MCF 10A (cell line): Measurements from ENCODE around the gene GOLGA6L2. TPM values are rescaled to one million over a fixed set of nuclear protein-coding genes. Genes with fewer than 3 reads are reported as not detected.
"Not testable (repeated sequence)": the region's sequence is repeated elsewhere in the genome, so short reads cannot be mapped to it uniquely, and the experiment has no call there.

Experiments
- BruUV-seq: library from RNA; stranded (reverse); fragments of 400-500 nt; replicated peaks from 2 replicates; lab custom pipeline; 2021; lab: Mats Ljungman, UMichigan
- CTCF ChIA-PET: fragments of 300-600 bp; sonication (Branson Sonifier 250); formaldehyde crosslinking; extraction: SDS; loops from one replicate; lab custom pipeline; 2021; ENCODE audit warnings: antibody characterized with exemption, inconsistent platforms; lab: Yijun Ruan, JAX
- POLR2A ChIA-PET: fragments of 300-600, 350-650 bp; sonication (Branson Sonifier 250); formaldehyde crosslinking; extraction: SDS; loops from one replicate; lab custom pipeline; 2020; ENCODE audit warnings: antibody characterized with exemption, inconsistent platforms; lab: Yijun Ruan, JAX
- DNase-seq: peaks from one replicate; pipeline ENCODE4 v3.0.0-alpha.2; 2018; ENCODE audit not compliant: unreplicated experiment
- H3K27ac Mint-ChIP-seq: one replicate; pipeline ENCODE4 v1.8.0; 2022; ENCODE audit warnings: mild to moderate bottlenecking, low read depth, mixed read lengths; ENCODE audit not compliant: unreplicated experiment
- H3K27me3 Mint-ChIP-seq: one replicate; pipeline ENCODE4 v1.8.0; 2022; ENCODE audit warnings: mixed read lengths; ENCODE audit not compliant: insufficient read depth, unreplicated experiment
- H3K36me3 Mint-ChIP-seq: one replicate; pipeline ENCODE4 v1.8.0; 2022; ENCODE audit warnings: mild to moderate bottlenecking, moderate library complexity, mixed read lengths; ENCODE audit not compliant: insufficient read depth, unreplicated experiment
- H3K4me1 Mint-ChIP-seq: one replicate; pipeline ENCODE4 v1.8.0; 2022; ENCODE audit warnings: mixed read lengths; ENCODE audit not compliant: insufficient read depth, unreplicated experiment
- H3K4me3 Mint-ChIP-seq: one replicate; pipeline ENCODE4 v1.8.0; 2022; ENCODE audit warnings: mild to moderate bottlenecking, moderate library complexity, mixed read lengths; ENCODE audit not compliant: unreplicated experiment
- H3K9me3 Mint-ChIP-seq: one replicate; pipeline ENCODE4 v1.8.0; 2022; ENCODE audit warnings: mixed read lengths; ENCODE audit not compliant: unreplicated experiment
- intact Hi-C: fragments of 100-400 bp; cut with micrococcal nuclease; formaldehyde crosslinking; loops from 2 replicates; pipeline ENCODE4 v1.14.1; 2022
- total RNA-seq: library from RNA; stranded (reverse); gene quantifications from 2 replicates; pipeline ENCODE4 v1.2.3, GENCODE V29; 2022
- TF ChIP-seq, protein P1 (sequence below): fragments of 200-600 bp; IDR thresholded peaks from one replicate; pipeline ENCODE4 v1.8.0; 2022; ENCODE audit warnings: antibody characterized with exemption, mild to moderate bottlenecking; ENCODE audit not compliant: unreplicated experiment

Gene GOLGA6L2
- total RNA-seq, 1 experiment from 2014 or later: not detected

DNA sequence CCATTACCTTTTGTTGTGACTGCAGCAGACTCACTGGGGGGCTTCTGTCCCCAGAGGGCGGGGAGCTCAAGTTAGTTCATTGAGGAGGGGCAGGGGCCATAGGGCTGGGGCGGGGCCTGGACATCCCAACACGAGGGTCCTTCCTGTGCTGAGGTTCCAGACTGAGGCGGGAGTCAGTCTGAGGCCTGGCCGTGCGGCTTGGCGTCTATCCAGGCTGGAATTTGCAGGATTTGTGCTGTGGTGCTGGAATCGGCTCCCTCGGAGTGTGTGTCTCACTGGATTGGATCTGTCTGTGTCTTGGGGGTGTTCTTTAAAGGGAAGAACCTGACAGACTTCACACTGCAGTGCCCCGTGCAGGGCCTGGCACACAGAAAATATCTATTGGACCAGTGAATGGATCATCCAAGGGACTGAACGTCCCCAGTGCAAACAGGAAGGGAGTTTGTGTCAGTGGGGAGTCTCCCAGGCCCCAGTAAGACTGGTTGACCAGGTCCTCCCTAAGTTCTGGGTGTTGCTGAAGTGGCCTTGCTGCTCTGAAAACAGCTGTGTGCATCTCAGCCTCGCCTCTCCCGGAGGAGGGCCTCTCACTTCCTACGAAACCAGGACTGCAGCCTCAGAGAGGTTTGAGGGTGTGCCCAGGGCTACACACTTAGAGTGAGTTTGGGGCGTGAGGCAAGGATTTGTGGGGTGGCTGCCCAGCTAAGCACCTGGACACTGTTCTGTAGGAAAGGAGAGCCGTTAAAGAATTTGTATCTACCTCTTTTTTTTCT, 26.1 kb downstream of the GOLGA6L2 start:
- Mint-ChIP-seq H3K27me3 (no peaks in the 10 kb centered on the region), H3K4me3 (no peak overlapping the region), H3K4me1 (peaks cover 7% of the 10 kb centered on the region), H3K9me3 (no peaks in the 10 kb centered on the region), H3K36me3 (no peaks in the 10 kb centered on the region), H3K27ac (no peak overlapping the region)
- ChIA-PET POLR2A (interaction anchor here (0.7 kb wide), 1 partner anchor 469 kb away, joined by 5 read pairs; no protein-coding TSS in a partner anchor), CTCF (interaction anchor here (0.6 kb wide), 1 partner anchor 11 kb away, joined by 3 read pairs; no protein-coding TSS in a partner anchor)
- BruUV-seq: no TSS peak
- intact Hi-C loops: no loop called here
- no peak for DNase-seq
- TF ChIP-seq, protein P1, sequence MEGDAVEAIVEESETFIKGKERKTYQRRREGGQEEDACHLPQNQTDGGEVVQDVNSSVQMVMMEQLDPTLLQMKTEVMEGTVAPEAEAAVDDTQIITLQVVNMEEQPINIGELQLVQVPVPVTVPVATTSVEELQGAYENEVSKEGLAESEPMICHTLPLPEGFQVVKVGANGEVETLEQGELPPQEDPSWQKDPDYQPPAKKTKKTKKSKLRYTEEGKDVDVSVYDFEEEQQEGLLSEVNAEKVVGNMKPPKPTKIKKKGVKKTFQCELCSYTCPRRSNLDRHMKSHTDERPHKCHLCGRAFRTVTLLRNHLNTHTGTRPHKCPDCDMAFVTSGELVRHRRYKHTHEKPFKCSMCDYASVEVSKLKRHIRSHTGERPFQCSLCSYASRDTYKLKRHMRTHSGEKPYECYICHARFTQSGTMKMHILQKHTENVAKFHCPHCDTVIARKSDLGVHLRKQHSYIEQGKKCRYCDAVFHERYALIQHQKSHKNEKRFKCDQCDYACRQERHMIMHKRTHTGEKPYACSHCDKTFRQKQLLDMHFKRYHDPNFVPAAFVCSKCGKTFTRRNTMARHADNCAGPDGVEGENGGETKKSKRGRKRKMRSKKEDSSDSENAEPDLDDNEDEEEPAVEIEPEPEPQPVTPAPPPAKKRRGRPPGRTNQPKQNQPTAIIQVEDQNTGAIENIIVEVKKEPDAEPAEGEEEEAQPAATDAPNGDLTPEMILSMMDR: no peak

DNA sequence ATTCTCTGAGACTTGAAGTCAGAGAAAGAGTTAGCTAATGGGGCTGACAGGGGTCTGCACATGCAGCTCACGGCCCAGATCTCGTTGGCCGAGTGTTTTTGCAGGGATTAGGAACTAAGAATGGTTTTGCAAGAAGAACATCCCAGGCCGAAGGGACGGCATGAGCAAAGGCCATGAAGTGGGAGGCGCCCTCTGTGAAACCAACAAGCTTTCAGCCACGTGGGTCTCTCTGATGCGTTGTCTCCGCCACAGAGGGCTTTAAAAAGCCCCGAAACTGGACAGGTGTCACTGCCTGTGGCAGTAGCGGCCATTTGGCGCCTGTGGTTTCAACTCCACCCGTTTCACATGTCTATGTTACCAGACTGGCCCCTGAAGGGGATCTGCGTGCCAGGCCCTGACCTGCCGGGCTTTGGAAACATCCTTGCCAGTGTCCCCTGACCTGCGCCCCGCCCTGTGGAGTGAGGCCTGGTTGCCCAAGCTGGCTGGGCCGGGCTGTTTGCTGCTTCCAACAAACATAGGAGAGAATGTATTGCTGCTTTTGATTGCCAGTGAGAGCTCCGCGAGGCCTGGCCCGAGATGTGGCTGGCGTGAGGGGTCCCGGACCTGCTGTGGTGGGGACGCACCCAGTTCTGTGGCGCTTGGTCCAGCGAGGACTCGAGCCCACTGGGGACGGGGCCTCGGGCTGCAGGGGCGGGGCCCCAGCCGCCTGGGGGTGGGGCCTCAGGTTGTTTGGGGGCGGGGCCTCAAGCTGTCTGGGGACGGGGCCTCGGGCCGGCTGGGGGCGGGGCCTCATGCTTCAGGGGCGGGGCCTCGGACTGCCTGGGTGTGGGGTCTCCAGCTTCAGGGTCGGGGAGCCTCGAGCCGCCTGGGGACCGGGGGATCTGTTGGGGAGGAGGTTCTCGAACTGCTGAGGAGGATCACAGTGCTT, 30.4 kb downstream of the GOLGA6L2 start:
- no TSS peak for BruUV-seq
- intact Hi-C loops: no loop called here
- H3K4me1 Mint-ChIP-seq: no peaks in the 10 kb centered on the region
- H3K4me3 Mint-ChIP-seq: no peak overlapping the region
- ChIA-PET CTCF (no interaction called here), POLR2A (interaction anchor here (0.7 kb wide), 1 partner anchor 48 kb away, joined by 3 read pairs; no protein-coding TSS in a partner anchor)
- DNase-seq: no peak
- H3K27me3 Mint-ChIP-seq: no peaks in the 10 kb centered on the region
- no peaks in the 10 kb centered on the region for H3K36me3 Mint-ChIP-seq
- H3K27ac Mint-ChIP-seq: no peak overlapping the region
- no peaks in the 10 kb centered on the region for H3K9me3 Mint-ChIP-seq
- TF ChIP-seq, protein P1: no peak

DNA sequence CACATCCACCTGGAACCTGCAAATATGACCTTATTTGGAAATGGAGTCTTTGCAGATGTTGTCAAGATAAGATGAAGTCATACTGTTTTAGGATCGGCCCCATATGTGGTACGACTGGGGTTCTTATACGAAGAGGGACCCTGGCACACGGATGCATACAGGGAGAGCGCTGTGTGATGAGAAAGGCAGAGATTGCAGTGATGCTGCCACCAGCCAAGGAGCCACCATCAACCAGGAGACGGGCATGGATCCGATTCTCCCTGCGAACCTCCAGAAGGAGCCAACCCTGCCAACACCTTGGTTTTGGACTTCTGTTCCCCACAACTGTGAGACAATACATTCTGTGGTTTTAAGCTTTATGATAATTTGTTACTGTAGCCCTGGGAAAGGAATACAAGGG, 31.2 kb downstream of the GOLGA6L2 start:
- H3K36me3 Mint-ChIP-seq, H3K27ac Mint-ChIP-seq, H3K4me1 Mint-ChIP-seq, H3K27me3 Mint-ChIP-seq, BruUV-seq, CTCF ChIA-PET, H3K9me3 Mint-ChIP-seq, H3K4me3 Mint-ChIP-seq, intact Hi-C loops, DNase-seq: not testable (repeated sequence)
- POLR2A ChIA-PET: interaction anchor here (0.7 kb wide), 1 partner anchor 49 kb away, joined by 3 read pairs; no protein-coding TSS in a partner anchor

DNA sequence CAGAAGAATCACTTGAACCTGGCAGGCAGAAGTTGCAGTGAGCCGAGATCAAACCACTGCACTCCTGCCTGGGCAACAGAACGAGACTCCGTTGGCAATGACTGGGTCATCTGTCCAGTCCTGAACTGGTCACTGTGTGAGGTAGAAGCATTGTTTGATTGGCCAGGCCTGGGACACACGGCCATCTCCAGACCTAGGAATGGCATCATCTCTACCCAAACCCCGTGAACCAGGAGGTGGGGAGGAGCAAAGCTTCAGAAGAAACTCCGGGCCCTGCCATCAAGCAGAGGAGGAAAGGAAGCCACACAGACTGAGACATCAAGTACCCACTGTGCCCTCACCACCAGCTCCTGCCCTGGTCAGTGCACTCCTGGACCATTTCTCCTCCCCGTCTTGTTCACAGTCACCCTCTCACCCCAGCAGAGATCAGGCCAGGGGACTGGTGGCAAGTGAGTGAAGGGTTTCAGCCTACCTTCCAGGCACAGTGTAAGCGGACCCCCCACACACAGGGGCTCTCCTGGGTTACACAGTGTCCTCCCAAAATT, 31.6 kb downstream of the GOLGA6L2 start:
- POLR2A ChIA-PET: no interaction called here
- TF ChIP-seq, protein P1: no peak
- DNase-seq: no peak
- no peak overlapping the region for H3K4me3 Mint-ChIP-seq
- no peak overlapping the region for H3K27ac Mint-ChIP-seq
- H3K36me3 Mint-ChIP-seq: no peaks in the 10 kb centered on the region
- intact Hi-C loops: no loop called here
- CTCF ChIA-PET: no interaction called here
- H3K27me3 Mint-ChIP-seq: no peaks in the 10 kb centered on the region
- H3K4me1 Mint-ChIP-seq: no peaks in the 10 kb centered on the region
- H3K9me3 Mint-ChIP-seq: no peaks in the 10 kb centered on the region
- no TSS peak for BruUV-seq

DNA sequence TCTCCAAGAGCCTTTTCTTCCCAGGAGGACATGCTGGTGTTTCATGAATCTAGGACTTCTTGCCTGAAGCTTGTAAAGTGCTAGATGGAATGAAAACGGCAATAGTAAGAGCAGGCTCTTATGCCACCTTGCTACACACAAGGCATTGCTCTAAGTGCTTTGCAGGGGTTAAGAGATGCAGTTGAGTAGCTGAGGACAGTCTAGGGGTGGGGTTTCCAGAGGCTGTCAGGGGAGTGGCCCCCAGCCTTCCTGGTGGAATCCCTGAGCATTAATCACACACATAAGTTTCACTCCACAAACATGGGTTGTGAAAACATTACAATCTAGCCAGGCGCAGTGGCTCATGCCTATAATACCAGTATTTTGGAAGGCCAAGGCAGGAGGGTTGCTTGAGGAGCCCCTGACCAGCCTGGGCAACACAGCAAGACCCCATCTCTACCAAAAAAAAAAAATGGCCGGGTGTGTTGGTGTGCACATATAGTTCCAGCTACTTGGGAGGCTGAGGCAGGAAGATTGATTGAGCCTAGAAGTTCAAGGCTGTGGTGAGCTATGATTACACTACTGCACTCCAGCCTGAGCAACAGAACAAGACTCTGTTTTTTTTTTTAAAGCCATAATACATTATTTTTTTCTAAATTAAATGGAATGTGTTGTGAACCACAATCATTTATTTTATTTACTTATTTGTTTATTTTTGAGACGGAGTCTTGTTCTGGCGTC, 34.0 kb downstream of the GOLGA6L2 start:
- H3K4me3 Mint-ChIP-seq, BruUV-seq, H3K36me3 Mint-ChIP-seq, H3K4me1 Mint-ChIP-seq, CTCF ChIA-PET, DNase-seq, H3K27ac Mint-ChIP-seq, intact Hi-C loops, POLR2A ChIA-PET, H3K9me3 Mint-ChIP-seq, H3K27me3 Mint-ChIP-seq: not testable (repeated sequence)
